HepG2 (cell line): ENCODE results near the gene TRIM31. TPM values are rescaled to one million over a fixed set of nuclear protein-coding genes. Genes with fewer than 3 reads are reported as not detected.

Experiments used
- CEBPG ChIP-seq: IDR thresholded peaks from 2 replicates; pipeline ENCODE4 v1.6.1; 2016
- FOSL1 ChIP-seq: sonication (generic); formaldehyde crosslinking; IDR thresholded peaks from 2 replicates; pipeline ENCODE4 v1.9.0; 2021; ENCODE audit warnings: missing genetic modification reagents, borderline replicate concordance
- HOMEZ ChIP-seq: IDR thresholded peaks from 2 replicates; pipeline ENCODE4 v1.6.1; 2016; ENCODE audit warnings: low read depth
- IKZF1 ChIP-seq: fragments of 450-650 bp; IDR thresholded peaks from 2 replicates; pipeline ENCODE4 v1.7.1; 2016
- MTA1 ChIP-seq: sonication (generic); formaldehyde crosslinking; IDR thresholded peaks from 2 replicates; pipeline ENCODE4 v1.4.0; 2020; ENCODE audit warnings: missing genetic modification reagents, mild to moderate bottlenecking, borderline replicate concordance
- MTA3 ChIP-seq: sonication (generic); formaldehyde crosslinking; IDR thresholded peaks from 2 replicates; pipeline ENCODE4 v1.4.0; 2020; ENCODE audit warnings: missing genetic modification reagents
- MXD4 ChIP-seq: IDR thresholded peaks from 2 replicates; pipeline ENCODE4 v1.6.1; 2016; ENCODE audit warnings: mild to moderate bottlenecking, missing biosample characterization, missing genetic modification reagents
- NONO ChIP-seq, 2 experiments: fragments of 450-650 bp in 1 of 2; sonication (generic) in 1 of 2; formaldehyde crosslinking in 1 of 2; IDR thresholded peaks in 1 of 2; conservative IDR thresholded peaks in 1 of 2; 2 replicates each; pipeline versions ENCODE4 v1.6.1 to v1.8.0; 2017 to 2022; ENCODE audit warnings: mild to moderate bottlenecking in 1 of 2, missing genetic modification reagents in 1 of 2, moderate library complexity in 1 of 2
- PITX1 ChIP-seq: sonication (generic); formaldehyde crosslinking; IDR thresholded peaks from 2 replicates; pipeline ENCODE4 v1.5.1; 2020; ENCODE audit warnings: mild to moderate bottlenecking, missing genetic modification reagents
- RAD21 ChIP-seq: fragments of 450-650 bp; formaldehyde crosslinking; IDR thresholded peaks from 2 replicates; pipeline ENCODE4 v1.5.0; 2020; ENCODE audit warnings: mild to moderate bottlenecking
- REL ChIP-seq: sonication (generic); formaldehyde crosslinking; conservative IDR thresholded peaks from 2 replicates; pipeline ENCODE4 v1.8.0; 2022; ENCODE audit warnings: mild to moderate bottlenecking, missing genetic modification reagents, moderate library complexity
- TGIF2 ChIP-seq: IDR thresholded peaks from 2 replicates; pipeline ENCODE4 v1.6.1; 2016; ENCODE audit warnings: control low read depth, missing compliant biosample characterization
- XRCC5 ChIP-seq: fragments of 200-400 bp; formaldehyde crosslinking; optimal IDR thresholded peaks from 2 replicates; pipeline ENCODE3; 2017; ENCODE audit warnings: mild to moderate bottlenecking, low read length
- ZBTB40 ChIP-seq, 2 experiments: fragments of 450-650 bp in 1 of 2; sonication (generic) in 1 of 2; formaldehyde crosslinking in 1 of 2; IDR thresholded peaks; 2 replicates each; pipeline versions ENCODE4 v1.6.1 to v1.8.0; 2016 to 2022; ENCODE audit warnings: antibody characterized with exemption in 1 of 2, mild to moderate bottlenecking in 1 of 2, missing genetic modification reagents in 1 of 2
- ZFYVE20 ChIP-seq: sonication (generic); formaldehyde crosslinking; IDR thresholded peaks from 2 replicates; pipeline ENCODE4 v1.8.0; 2023; ENCODE audit warnings: low read depth, mild to moderate bottlenecking, moderate library complexity, missing genetic modification reagents, borderline replicate concordance
- ZMYM2 ChIP-seq: sonication (generic); formaldehyde crosslinking; IDR thresholded peaks from 2 replicates; pipeline ENCODE4 v1.8.0; 2022; ENCODE audit warnings: mild to moderate bottlenecking, missing genetic modification reagents
- ZNF101 ChIP-seq: sonication (generic); formaldehyde crosslinking; IDR thresholded peaks from 2 replicates; pipeline ENCODE4 v1.4.0; 2020; ENCODE audit warnings: mild to moderate bottlenecking, low read depth, missing genetic modification reagents, borderline replicate concordance
- ZNF431 ChIP-seq: sonication (generic); formaldehyde crosslinking; IDR thresholded peaks from 2 replicates; pipeline ENCODE4 v1.9.0; 2022; ENCODE audit warnings: missing genetic modification reagents, low read depth, mild to moderate bottlenecking, borderline replicate concordance
- ZNF589 ChIP-seq: sonication (generic); formaldehyde crosslinking; conservative IDR thresholded peaks from 2 replicates; pipeline ENCODE4 v1.8.0; 2022; ENCODE audit warnings: mild to moderate bottlenecking, moderate library complexity, missing genetic modification reagents
- polyA plus RNA-seq, 8 experiments: library from polyadenylated mRNA; depleted of rRNA in 3 of 8; stranded (reverse) in 7 of 8; unstranded in 1 of 8; fragments of >200 nt; fragmentation: Illumina TruSeq in 4 of 8; extraction: Trizol in 4 of 8; gene quantifications; 2 replicates each; pipeline versions ENCODE4 v1.2.1 to v1.2.3, GENCODE V29; 2011 to 2016; ENCODE audit warnings: low read depth in 4 of 8, missing spikeins in 1 of 8, mixed read lengths in 1 of 8; ENCODE audit not compliant: insufficient read depth in 1 of 8
- total RNA-seq, 5 experiments: library from RNA; depleted of rRNA; stranded (reverse); fragments of >200 nt; fragmentation: Illumina TruSeq; extraction: Trizol; gene quantifications; 2 replicates each; pipeline ENCODE4 v1.2.3, GENCODE V29; 2016; ENCODE audit warnings: low read depth in 1 of 5

TRIM31 gene
- total and polyA plus RNA-seq, 2 of the 13 experiments (the other 11 are each of a cell fraction or from before 2014, with no cell fraction given), result 0.13 to 0.51 TPM

GRCh38 chr6:30100585-30101443 lies 12.1 kb downstream of the TRIM31 start (continued):
- TF ChIP-seq HOMEZ (peak; percentile 51), ZBTB40 (IDR thresholded peaks at IDR 0.05) (no peak), ZBTB40 (CRISPR knock-in tag; IDR thresholded peaks at IDR 0.05) (peak; percentile 77), ZMYM2 (CRISPR knock-in tag) (no peak), ZNF101 (CRISPR knock-in tag) (no peak), TGIF2 (CRISPR knock-in tag) (peak; percentile 72; the same call in 1 of the 2 replicates), ZFYVE20 (no peak), PITX1 (CRISPR knock-in tag) (peak; percentile 13; the same call in 1 of the 2 replicates), REL (CRISPR knock-in tag) (peak; percentile 85), MXD4 (CRISPR knock-in tag) (peak; percentile 55), RAD21 (CRISPR knock-in tag) (0 out of 2 replicates have a peak, but pooled peaks have one; percentile 33), MTA1 (CRISPR knock-in tag) (peak; percentile 77), IKZF1 (no peak), NONO (IDR thresholded peaks at IDR 0.05) (no peak), NONO (CRISPR knock-in tag; conservative IDR thresholded peaks at IDR 0.05) (peak; percentile 36; the same call in 1 of the 2 replicates), ZNF589 (CRISPR knock-in tag) (no peak; the same call in 1 of the 2 replicates), XRCC5 (peak; percentile 40), ZNF431 (CRISPR knock-in tag) (peak; percentile 89), FOSL1 (no peak), CEBPG (CRISPR knock-in tag) (peak; percentile 75), MTA3 (CRISPR knock-in tag) (no peak)
